Measurements from ENCODE around the gene TEF.

GRCh38 chr22:41445129-41446056 is 63.7 kb downstream of the TEF start:
- no peak for TF ChIP-seq POLR2A (IDR thresholded peaks at IDR 0.05; ENCODE audit: low read depth, low read length)
- no peak for TF ChIP-seq POLR2AphosphoS5 (IDR thresholded peaks at IDR 0.05; ENCODE audit: low read depth, low read length)
- TF ChIP-seq SPI1 (IDR thresholded peaks at IDR 0.05; ENCODE audit: low read depth, low read length), result no peak
- no peak for TF ChIP-seq TAF1 (IDR thresholded peaks at IDR 0.05; ENCODE audit: low read depth, low read length)
- TF ChIP-seq POU2F2 (IDR thresholded peaks at IDR 0.05; ENCODE audit: low read depth, low read length), result no peak
- no peak for TF ChIP-seq PAX5 (IDR thresholded peaks at IDR 0.05; ENCODE audit: insufficient read depth, low read length, severe bottlenecking)

Measured in GM12891 (cell line).